ENCODE measurements around the gene TMEM213.

DNA sequence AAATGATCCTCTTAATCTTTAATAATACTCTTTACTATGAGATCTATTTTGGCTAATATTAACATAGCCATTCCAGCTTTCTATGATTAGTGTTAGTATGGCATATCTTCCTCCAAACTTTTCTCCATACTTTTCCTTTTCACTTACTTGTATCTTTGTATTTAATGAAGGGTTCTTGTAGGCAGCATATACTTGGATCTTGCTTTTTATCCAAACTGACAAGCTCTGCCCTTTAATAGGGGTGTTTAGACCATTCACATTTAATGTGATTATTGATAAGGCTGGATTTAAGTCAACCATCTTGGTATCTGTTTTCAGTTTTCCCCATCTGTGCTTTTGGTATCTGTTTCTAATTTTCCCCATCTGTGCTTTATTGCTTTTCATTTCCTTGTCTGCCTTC is 59.9 kb downstream of the TMEM213 start:
- TF ChIP-seq, protein P1, sequence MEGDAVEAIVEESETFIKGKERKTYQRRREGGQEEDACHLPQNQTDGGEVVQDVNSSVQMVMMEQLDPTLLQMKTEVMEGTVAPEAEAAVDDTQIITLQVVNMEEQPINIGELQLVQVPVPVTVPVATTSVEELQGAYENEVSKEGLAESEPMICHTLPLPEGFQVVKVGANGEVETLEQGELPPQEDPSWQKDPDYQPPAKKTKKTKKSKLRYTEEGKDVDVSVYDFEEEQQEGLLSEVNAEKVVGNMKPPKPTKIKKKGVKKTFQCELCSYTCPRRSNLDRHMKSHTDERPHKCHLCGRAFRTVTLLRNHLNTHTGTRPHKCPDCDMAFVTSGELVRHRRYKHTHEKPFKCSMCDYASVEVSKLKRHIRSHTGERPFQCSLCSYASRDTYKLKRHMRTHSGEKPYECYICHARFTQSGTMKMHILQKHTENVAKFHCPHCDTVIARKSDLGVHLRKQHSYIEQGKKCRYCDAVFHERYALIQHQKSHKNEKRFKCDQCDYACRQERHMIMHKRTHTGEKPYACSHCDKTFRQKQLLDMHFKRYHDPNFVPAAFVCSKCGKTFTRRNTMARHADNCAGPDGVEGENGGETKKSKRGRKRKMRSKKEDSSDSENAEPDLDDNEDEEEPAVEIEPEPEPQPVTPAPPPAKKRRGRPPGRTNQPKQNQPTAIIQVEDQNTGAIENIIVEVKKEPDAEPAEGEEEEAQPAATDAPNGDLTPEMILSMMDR (IDR thresholded peaks at IDR 0.05; ENCODE audit: borderline replicate concordance, extremely low read depth, low read length, poor library complexity, severe bottlenecking), result no peak
- TF ChIP-seq EZH2 (IDR thresholded peaks at IDR 0.05; ENCODE audit: borderline replicate concordance, low read depth, low read length, severe bottlenecking), result no peak

Data from DND-41 (cell line).